ENCODE data around the gene C2orf78.

Gene C2orf78

GRCh38 chr2:73812635-73813034 lies 28.7 kb downstream of the C2orf78 start:
- no peak overlapping the region for H2BK12ac ChIP-seq (ENCODE audit: low read length)
- no peak overlapping the region for H2BK5ac ChIP-seq (ENCODE audit: low read depth, low read length, poor library complexity)
- H3K14ac ChIP-seq (ENCODE audit: low read length): no peak overlapping the region
- H2AFZ ChIP-seq (ENCODE audit: insufficient read depth, low read length, poor library complexity): no peak overlapping the region
- no peak overlapping the region for H2BK120ac ChIP-seq (ENCODE audit: insufficient read depth, low read length, poor library complexity)
- no peak overlapping the region for H3K4me3 ChIP-seq (ENCODE audit: low read depth, low read length)
- H3K4me1 ChIP-seq (ENCODE audit: control insufficient read depth in 1 of 2, insufficient read depth in 2 of 2, low read length in 2 of 2): no peaks in the 10 kb centered on the region
- no peak overlapping the region for H3K9ac ChIP-seq (ENCODE audit: low read length)
- DNase-seq: no peak
- H3K4ac ChIP-seq (ENCODE audit: low read depth, low read length): no peak overlapping the region
- no peak overlapping the region for H2AK5ac ChIP-seq (ENCODE audit: low read length)
- H4K8ac ChIP-seq (ENCODE audit: low read depth, low read length): no peak overlapping the region
- H3K4me2 ChIP-seq (ENCODE audit: low read length): no peak overlapping the region
- no peaks in the 10 kb centered on the region for H3K79me2 ChIP-seq (ENCODE audit: control insufficient read depth, insufficient read depth, low read length, poor library complexity)
- H3K23ac ChIP-seq (ENCODE audit: low read length): no peak overlapping the region
- H4K12ac ChIP-seq (ENCODE audit: low read depth, low read length): no peak overlapping the region
- no peak overlapping the region for H3K27ac ChIP-seq (ENCODE audit: low read depth, low read length)
- H3K79me1 ChIP-seq (ENCODE audit: low read length): no peaks in the 10 kb centered on the region
- no peak overlapping the region for H3K18ac ChIP-seq (ENCODE audit: low read length)
- no peak overlapping the region for H4K91ac ChIP-seq (ENCODE audit: low read depth, low read length)
- H3K27me3 ChIP-seq (ENCODE audit: insufficient read depth, low read length): no peaks in the 10 kb centered on the region
- peaks cover 0 to 2% of the 10 kb centered on the region in 2 experiments for H3K36me3 ChIP-seq (ENCODE audit: control insufficient read depth in 1 of 2, insufficient read depth in 2 of 2, low read length in 2 of 2)
- peaks cover 5% of the 10 kb centered on the region for H3K9me3 ChIP-seq (ENCODE audit: insufficient read depth, low read depth, low read length)

GRCh38 chr2:73818296-73818695 lies 34.3 kb downstream of the C2orf78 start:
- no peak overlapping the region for H3K9ac ChIP-seq (ENCODE audit: low read length)
- no peak overlapping the region for H2AFZ ChIP-seq (ENCODE audit: insufficient read depth, low read length, poor library complexity)
- H4K8ac ChIP-seq (ENCODE audit: low read depth, low read length): no peak overlapping the region
- no peak overlapping the region for H2AK5ac ChIP-seq (ENCODE audit: low read length)
- no peak overlapping the region for H2BK120ac ChIP-seq (ENCODE audit: insufficient read depth, low read length, poor library complexity)
- peaks cover 0 to 2% of the 10 kb centered on the region in 2 experiments for H3K36me3 ChIP-seq (ENCODE audit: control insufficient read depth in 1 of 2, insufficient read depth in 2 of 2, low read length in 2 of 2)
- H3K4me3 ChIP-seq (ENCODE audit: low read depth, low read length): no peak overlapping the region
- no peaks in the 10 kb centered on the region for H3K79me1 ChIP-seq (ENCODE audit: low read length)
- no peak overlapping the region for H3K14ac ChIP-seq (ENCODE audit: low read length)
- H3K4me1 ChIP-seq (ENCODE audit: control insufficient read depth in 1 of 2, insufficient read depth in 2 of 2, low read length in 2 of 2): no peaks in the 10 kb centered on the region
- no peak overlapping the region for H3K4ac ChIP-seq (ENCODE audit: low read depth, low read length)
- no peaks in the 10 kb centered on the region for H3K79me2 ChIP-seq (ENCODE audit: control insufficient read depth, insufficient read depth, low read length, poor library complexity)
- H3K4me2 ChIP-seq (ENCODE audit: low read length): no peak overlapping the region
- H4K91ac ChIP-seq (ENCODE audit: low read depth, low read length): no peak overlapping the region
- H2BK12ac ChIP-seq (ENCODE audit: low read length): no peak overlapping the region
- no CpG with 5 or more reads among the region's 18 CpGs for WGBS (ENCODE audit: extremely low coverage, insufficient coverage, insufficient read length)
- no peak overlapping the region for H2BK5ac ChIP-seq (ENCODE audit: low read depth, low read length, poor library complexity)
- H3K18ac ChIP-seq (ENCODE audit: low read length): no peak overlapping the region
- no peak overlapping the region for H3K23ac ChIP-seq (ENCODE audit: low read length)
- H3K27me3 ChIP-seq (ENCODE audit: insufficient read depth, low read length): no peaks in the 10 kb centered on the region
- no peak for DNase-seq
- no peak overlapping the region for H3K27ac ChIP-seq (ENCODE audit: low read depth, low read length)
- peaks cover 5% of the 10 kb centered on the region for H3K9me3 ChIP-seq (ENCODE audit: insufficient read depth, low read depth, low read length)
- H4K12ac ChIP-seq (ENCODE audit: low read depth, low read length): no peak overlapping the region

DNA sequence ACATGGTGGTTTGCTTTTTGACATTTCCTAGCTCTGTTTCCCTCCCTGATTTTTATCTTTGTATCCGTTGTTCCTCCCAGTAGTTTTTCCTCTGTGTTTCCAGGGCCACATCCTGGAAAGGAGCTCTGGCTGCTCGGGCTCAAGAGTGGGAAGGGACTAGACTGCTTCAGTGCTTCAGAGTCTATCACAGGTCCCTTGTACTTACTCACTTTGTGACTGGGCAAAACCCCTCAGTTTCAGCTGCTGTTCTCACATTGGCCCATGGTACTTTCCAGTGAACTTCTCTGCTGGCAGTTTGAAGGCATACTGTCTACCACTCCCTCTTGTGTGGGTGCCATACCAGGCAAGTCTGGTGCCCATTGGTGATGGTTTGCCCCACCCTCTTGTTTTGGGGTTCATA lies 37.2 kb downstream of the C2orf78 start:
- Histone ChIP-seq H3K79me1 (ENCODE audit: low read length) (no peaks in the 10 kb centered on the region), H2BK12ac (ENCODE audit: low read length) (no peak overlapping the region), H3K14ac (ENCODE audit: low read length) (no peak overlapping the region), H3K4me1 (ENCODE audit: control insufficient read depth in 1 of 2, insufficient read depth in 2 of 2, low read length in 2 of 2) (no peaks in the 10 kb centered on the region), H4K12ac (ENCODE audit: low read depth, low read length) (no peak overlapping the region), H4K8ac (ENCODE audit: low read depth, low read length) (no peak overlapping the region), H3K9ac (ENCODE audit: low read length) (no peak overlapping the region), H3K4me3 (ENCODE audit: low read depth, low read length) (no peak overlapping the region), H2AK5ac (ENCODE audit: low read length) (no peak overlapping the region), H2BK5ac (ENCODE audit: low read depth, low read length, poor library complexity) (no peak overlapping the region), H3K36me3 (ENCODE audit: control insufficient read depth in 1 of 2, insufficient read depth in 2 of 2, low read length in 2 of 2) (peaks cover 0 to 2% of the 10 kb centered on the region in 2 experiments), H3K4me2 (ENCODE audit: low read length) (no peak overlapping the region), H3K18ac (ENCODE audit: low read length) (no peak overlapping the region), H3K27me3 (ENCODE audit: insufficient read depth, low read length) (no peaks in the 10 kb centered on the region), H3K23ac (ENCODE audit: low read length) (no peak overlapping the region), H2AFZ (ENCODE audit: insufficient read depth, low read length, poor library complexity) (no peak overlapping the region), H4K91ac (ENCODE audit: low read depth, low read length) (no peak overlapping the region), H3K4ac (ENCODE audit: low read depth, low read length) (no peak overlapping the region), H3K27ac (ENCODE audit: low read depth, low read length) (no peak overlapping the region), H3K79me2 (ENCODE audit: control insufficient read depth, insufficient read depth, low read length, poor library complexity) (no peaks in the 10 kb centered on the region), H3K9me3 (ENCODE audit: insufficient read depth, low read depth, low read length) (peaks cover 4% of the 10 kb centered on the region), H2BK120ac (ENCODE audit: insufficient read depth, low read length, poor library complexity) (no peak overlapping the region)
- DNase-seq: no peak
- no CpG with 5 or more reads among the region's 2 CpGs for WGBS (ENCODE audit: extremely low coverage, insufficient coverage, insufficient read length)

GRCh38 chr2:73821669-73822068 lies 37.7 kb downstream of the C2orf78 start:
- Histone ChIP-seq H2AFZ (ENCODE audit: insufficient read depth, low read length, poor library complexity) (no peak overlapping the region), H3K4me2 (ENCODE audit: low read length) (no peak overlapping the region), H3K36me3 (ENCODE audit: control insufficient read depth in 1 of 2, insufficient read depth in 2 of 2, low read length in 2 of 2) (no peaks in the 10 kb centered on the region), H3K4me1 (ENCODE audit: control insufficient read depth in 1 of 2, insufficient read depth in 2 of 2, low read length in 2 of 2) (no peaks in the 10 kb centered on the region), H3K18ac (ENCODE audit: low read length) (no peak overlapping the region), H3K27ac (ENCODE audit: low read depth, low read length) (no peak overlapping the region), H3K79me2 (ENCODE audit: control insufficient read depth, insufficient read depth, low read length, poor library complexity) (no peaks in the 10 kb centered on the region), H3K14ac (ENCODE audit: low read length) (no peak overlapping the region), H3K9me3 (ENCODE audit: insufficient read depth, low read depth, low read length) (peaks cover under 1% of the 10 kb centered on the region), H3K27me3 (ENCODE audit: insufficient read depth, low read length) (no peaks in the 10 kb centered on the region), H2AK5ac (ENCODE audit: low read length) (no peak overlapping the region), H3K23ac (ENCODE audit: low read length) (no peak overlapping the region), H3K4me3 (ENCODE audit: low read depth, low read length) (no peak overlapping the region), H3K4ac (ENCODE audit: low read depth, low read length) (no peak overlapping the region), H4K12ac (ENCODE audit: low read depth, low read length) (no peak overlapping the region), H4K8ac (ENCODE audit: low read depth, low read length) (no peak overlapping the region), H3K79me1 (ENCODE audit: low read length) (no peaks in the 10 kb centered on the region), H2BK12ac (ENCODE audit: low read length) (no peak overlapping the region), H4K91ac (ENCODE audit: low read depth, low read length) (no peak overlapping the region), H3K9ac (ENCODE audit: low read length) (no peak overlapping the region), H2BK120ac (ENCODE audit: insufficient read depth, low read length, poor library complexity) (no peak overlapping the region), H2BK5ac (ENCODE audit: low read depth, low read length, poor library complexity) (no peak overlapping the region)
- no peak for DNase-seq
- no CpG with 5 or more reads among the region's 2 CpGs for WGBS (ENCODE audit: extremely low coverage, insufficient coverage, insufficient read length)

Data from trophoblast cell (in vitro differentiated cells and primary cell).